Stimulated activated naive CD8-positive, alpha-beta T cell treated with anti-CD3 and anti-CD28 coated beads, Interleukin-15, Interleukin-2, amounts not matched to agents 100 U/mL and 50 U/mL, for 24 hours (primary cell): ENCODE results near the gene CDC25A.

ENCODE experiments used
- ATAC-seq: fragments of 150-1000 bp; cut with Tn5 transposase; one replicate; pipeline ENCODE4 v1.10.0; 2021
- DNase-seq: peaks from one replicate; pipeline ENCODE4 v3.0.0; 2021

CDC25A gene

GRCh38 chr3:48140936-48141603 is 47.1 kb downstream of the CDC25A start:
- ATAC-seq (no peak), DNase-seq (no peak)

GRCh38 chr3:48140336-48140757 is 47.9 kb downstream of the CDC25A start:
- DNase-seq (no peak), ATAC-seq (no peak)

- ATAC-seq (no peak), DNase-seq (no peak)
These were observed 50.7 kb downstream of the CDC25A start for GRCh38 chr3:48137425-48137999.

GRCh38 chr3:48135552-48136495 is 52.4 kb downstream of the CDC25A start:
- DNase-seq (no peak), ATAC-seq (no peak)

- DNase-seq = no peak
- ATAC-seq = no peak
These were observed 57.8 kb downstream of the CDC25A start for GRCh38 chr3:48130321-48130904.

- DNase-seq (no peak), ATAC-seq (no peak)
These were observed 58.3 kb downstream of the CDC25A start for GRCh38 chr3:48129921-48130320.

- no peak for ATAC-seq
These were observed 59.4 kb downstream of the CDC25A start for GRCh38 chr3:48128774-48129173.

GRCh38 chr3:48125886-48126622 is 62.2 kb downstream of the CDC25A start:
- DNase-seq (no peak), ATAC-seq (no peak)

More at GRCh38 chr3:48128774-48129173, 59.4 kb downstream of the CDC25A start:
- no peak for DNase-seq

- DNase-seq (no peak), ATAC-seq (no peak)
These were observed 63.1 kb downstream of the CDC25A start for GRCh38 chr3:48125013-48125705.

- no peak for ATAC-seq
These were observed 64.9 kb downstream of the CDC25A start for GRCh38 chr3:48123346-48123745.

GRCh38 chr3:48122504-48122903 is 65.7 kb downstream of the CDC25A start:
- no peak for ATAC-seq
- no peak for DNase-seq

More at GRCh38 chr3:48123346-48123745, 64.9 kb downstream of the CDC25A start:
- no peak for DNase-seq

GRCh38 chr3:48120223-48120622 is 68.0 kb downstream of the CDC25A start:
- ATAC-seq (no peak), DNase-seq (no peak)

GRCh38 chr3:48119505-48120193 is 68.6 kb downstream of the CDC25A start:
- DNase-seq (no peak), ATAC-seq (no peak)

GRCh38 chr3:48118928-48119327 is 69.3 kb downstream of the CDC25A start:
- ATAC-seq = no peak
- DNase-seq = no peak

- DNase-seq (no peak), ATAC-seq (no peak)
These were observed 69.9 kb downstream of the CDC25A start for GRCh38 chr3:48118322-48118721.

GRCh38 chr3:48112813-48113212 is 75.4 kb downstream of the CDC25A start:
- DNase-seq = no peak
- ATAC-seq = no peak

- ATAC-seq (peak; percentile 98), DNase-seq (peak; percentile 47)
These were observed 76.0 kb downstream of the CDC25A start for GRCh38 chr3:48112108-48112791.

- no peak for ATAC-seq
- no peak for DNase-seq
These were observed 77.8 kb downstream of the CDC25A start for GRCh38 chr3:48110463-48110862.

- ATAC-seq = no peak
- DNase-seq = no peak
These were observed 81.0 kb downstream of the CDC25A start for GRCh38 chr3:48107227-48107626.
